Neural crest cell (in vitro differentiated cells): ENCODE results near the gene TNRC18. TPM values are rescaled to one million over a fixed set of nuclear protein-coding genes. Genes with fewer than 3 reads are reported as not detected.
"Not testable (repeated sequence)": the region's sequence is repeated elsewhere in the genome, so short reads cannot be mapped to it uniquely, and the experiment has no call there.

Source experiments
- DNase-seq: peaks from one replicate; pipeline ENCODE4 v3.0.0; 2021; ENCODE audit warnings: low read depth, mixed read lengths, low spot score
- H3K27ac Mint-ChIP-seq: one replicate; pipeline ENCODE4 v1.8.0; 2021; ENCODE audit warnings: mild to moderate bottlenecking, mixed read lengths; ENCODE audit not compliant: unreplicated experiment
- H3K27me3 Mint-ChIP-seq: 2 replicates; pipeline ENCODE4 v1.8.0; 2021; ENCODE audit warnings: low read depth, mild to moderate bottlenecking, mixed read lengths
- H3K36me3 Mint-ChIP-seq: 2 replicates; pipeline ENCODE4 v1.8.0; 2021; ENCODE audit warnings: low read depth, mild to moderate bottlenecking, mixed read lengths
- H3K4me1 Mint-ChIP-seq: 2 replicates; pipeline ENCODE4 v1.8.0; 2021; ENCODE audit warnings: mixed read lengths
- H3K4me3 Mint-ChIP-seq: one replicate; pipeline ENCODE4 v1.8.0; 2021; ENCODE audit warnings: mild to moderate bottlenecking, mixed read lengths
- H3K9me3 Mint-ChIP-seq: 2 replicates; pipeline ENCODE4 v1.8.0; 2021; ENCODE audit warnings: mixed read lengths
- CTCF ChIP-seq: fragments of 200-600 bp; sonication (generic); conservative IDR thresholded peaks from 2 replicates; pipeline ENCODE4 v1.5.0; 2021; ENCODE audit warnings: antibody characterized with exemption, mild to moderate bottlenecking
- total RNA-seq: library from RNA; stranded (reverse); gene quantifications from 2 replicates; pipeline ENCODE4 v1.2.1, GENCODE V29; 2021

Gene TNRC18
- total RNA-seq, 1 donor from 2014 or later = 69.8 TPM

GRCh38 chr7:5287802-5288201, 135.8 kb downstream of the TNRC18 start:
- Mint-ChIP-seq H3K27ac (no peak overlapping the region), H3K4me3 (no peak overlapping the region), H3K36me3 (no peaks in the 10 kb centered on the region), H3K4me1 (no peaks in the 10 kb centered on the region), H3K9me3 (no peaks in the 10 kb centered on the region), H3K27me3 (no peaks in the 10 kb centered on the region)
- no peak for TF ChIP-seq CTCF
- no peak for DNase-seq

GRCh38 chr7:5287373-5287772, 136.3 kb downstream of the TNRC18 start:
- not testable (repeated sequence) for H3K4me1 Mint-ChIP-seq, DNase-seq, H3K27ac Mint-ChIP-seq, H3K27me3 Mint-ChIP-seq, H3K4me3 Mint-ChIP-seq, H3K9me3 Mint-ChIP-seq, H3K36me3 Mint-ChIP-seq

- H3K9me3 Mint-ChIP-seq = no peaks in the 10 kb centered on the region
- no peaks in the 10 kb centered on the region for H3K36me3 Mint-ChIP-seq
- no peak overlapping the region for H3K4me3 Mint-ChIP-seq
- no peaks in the 10 kb centered on the region for H3K4me1 Mint-ChIP-seq
- TF ChIP-seq CTCF = no peak
- no peak overlapping the region for H3K27ac Mint-ChIP-seq
- DNase-seq = no peak
- no peaks in the 10 kb centered on the region for H3K27me3 Mint-ChIP-seq
Observed at GRCh38 chr7:5286933-5287332, 136.7 kb downstream of the TNRC18 start.

GRCh38 chr7:5284304-5285281, 139.0 kb downstream of the TNRC18 start:
- no peaks in the 10 kb centered on the region for H3K4me1 Mint-ChIP-seq
- H3K27ac Mint-ChIP-seq = no peak overlapping the region
- H3K9me3 Mint-ChIP-seq = no peaks in the 10 kb centered on the region

GRCh38 chr7:5283421-5284303, 140.0 kb downstream of the TNRC18 start:
- DNase-seq = peak; percentile 28
- peaks cover 3% of the 10 kb centered on the region for H3K27me3 Mint-ChIP-seq
- H3K4me1 Mint-ChIP-seq = no peaks in the 10 kb centered on the region
- no peaks in the 10 kb centered on the region for H3K9me3 Mint-ChIP-seq
- no peaks in the 10 kb centered on the region for H3K36me3 Mint-ChIP-seq
- H3K4me3 Mint-ChIP-seq = peak overlapping the region; percentile 85
- TF ChIP-seq CTCF = no peak
- H3K27ac Mint-ChIP-seq = no peak overlapping the region

More at GRCh38 chr7:5284304-5285281, 139.0 kb downstream of the TNRC18 start:
- no peaks in the 10 kb centered on the region for H3K36me3 Mint-ChIP-seq
- peak; percentile 51 for DNase-seq
- TF ChIP-seq CTCF = peak; percentile 57
- peaks cover 2% of the 10 kb centered on the region for H3K27me3 Mint-ChIP-seq
- peak overlapping the region; percentile 85 for H3K4me3 Mint-ChIP-seq
